NCI-H82 (cell line): Measurements from ENCODE around the gene SKIC8.

Source experiments
- DNase-seq: peaks from one replicate; lab custom pipeline; 2025; lab: John Stamatoyannopoulos, UW

The SKIC8 gene

GRCh38 chr15:78321786-78322185 is 22.4 kb upstream of the SKIC8 start:
- no peak for DNase-seq

DNA sequence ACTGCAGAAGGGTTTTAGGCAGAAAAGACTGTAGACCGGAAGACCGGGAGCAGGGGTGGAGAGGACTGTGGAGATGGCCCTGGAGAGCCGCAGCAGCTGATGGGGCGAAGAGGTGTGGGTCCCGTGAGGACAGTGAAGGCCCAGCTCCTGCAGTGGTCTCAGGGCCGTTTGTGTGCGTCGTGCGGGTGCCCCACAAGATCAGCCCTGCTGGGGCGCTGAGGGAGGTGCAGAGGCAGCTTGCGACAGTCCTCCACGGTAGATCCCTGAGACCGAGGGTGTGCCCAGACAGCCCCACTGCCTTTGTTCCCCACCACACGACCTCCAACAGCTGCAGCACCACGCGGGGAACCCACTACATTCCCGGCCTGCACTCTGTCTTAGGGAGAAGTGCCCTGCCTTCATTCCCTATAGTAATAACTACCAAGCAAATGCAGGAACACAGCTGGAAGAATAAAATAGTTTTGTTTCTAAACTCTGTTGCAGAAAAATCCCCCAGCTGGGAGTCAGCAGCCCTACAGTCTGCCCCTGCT is 21.7 kb upstream of the SKIC8 start:
- no peak for DNase-seq

DNA sequence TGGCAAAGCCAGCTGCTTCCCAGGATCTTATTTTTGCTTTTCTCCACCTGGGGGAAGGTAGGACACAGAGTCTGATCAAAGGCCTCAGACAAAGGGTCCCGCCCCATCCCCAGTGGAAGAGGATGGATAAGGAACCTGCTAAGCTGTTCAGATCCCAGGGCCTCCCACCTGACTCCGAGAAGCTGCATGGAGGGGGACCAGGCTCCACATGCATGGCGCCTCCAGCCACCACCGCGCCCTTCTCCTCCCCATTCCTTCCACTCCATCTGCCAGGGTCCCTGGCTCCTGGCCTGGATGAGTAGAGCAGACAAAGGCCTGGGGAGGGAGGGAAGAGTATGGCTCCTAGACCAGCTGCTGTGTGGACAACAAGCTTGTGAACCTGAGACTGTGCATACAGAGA is 20.8 kb upstream of the SKIC8 start:
- DNase-seq, result no peak

GRCh38 chr15:78319588-78319987 is 20.2 kb upstream of the SKIC8 start:
- DNase-seq, result no peak

- DNase-seq, result peak; percentile 41
Observed at GRCh38 chr15:78317145-78317836, 17.9 kb upstream of the SKIC8 start.

GRCh38 chr15:78316283-78317083 is 17.1 kb upstream of the SKIC8 start:
- peak; percentile 71 for DNase-seq

DNA sequence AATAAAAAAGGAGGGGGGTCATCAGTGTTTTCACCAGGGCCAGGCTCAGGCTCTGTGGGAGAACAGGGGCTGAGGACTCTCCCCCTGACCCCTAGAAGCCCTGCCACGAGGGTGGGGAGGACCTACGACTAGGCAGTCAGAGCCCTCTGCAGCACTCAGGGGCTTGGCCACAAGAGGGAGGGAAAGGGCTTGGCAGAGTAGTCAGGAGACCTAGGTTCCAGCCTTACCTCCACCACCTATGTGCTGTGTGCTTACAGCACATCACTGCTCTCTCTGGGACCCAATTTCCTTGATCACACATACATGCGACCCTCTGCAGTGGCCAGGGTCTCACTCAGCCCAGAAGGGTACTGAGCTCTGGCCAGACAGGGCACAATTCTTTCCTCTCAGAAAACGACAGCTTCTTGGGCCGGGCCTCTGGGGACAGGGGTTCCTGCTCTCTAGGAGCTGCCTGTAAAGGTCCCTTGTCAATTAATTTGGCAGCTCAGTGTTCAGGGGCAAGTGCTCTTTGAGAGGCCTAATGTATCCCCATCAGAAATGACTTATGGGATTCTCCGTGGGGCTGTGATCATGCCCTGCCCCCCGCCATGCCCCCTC is 16.4 kb upstream of the SKIC8 start:
- peak; percentile 76 for DNase-seq

GRCh38 chr15:78314181-78314581 is 14.8 kb upstream of the SKIC8 start:
- no peak for DNase-seq

- DNase-seq, result no peak
Observed at GRCh38 chr15:78313383-78313782, 14.0 kb upstream of the SKIC8 start.

GRCh38 chr15:78312957-78313356 is 13.5 kb upstream of the SKIC8 start:
- DNase-seq, result no peak

DNA sequence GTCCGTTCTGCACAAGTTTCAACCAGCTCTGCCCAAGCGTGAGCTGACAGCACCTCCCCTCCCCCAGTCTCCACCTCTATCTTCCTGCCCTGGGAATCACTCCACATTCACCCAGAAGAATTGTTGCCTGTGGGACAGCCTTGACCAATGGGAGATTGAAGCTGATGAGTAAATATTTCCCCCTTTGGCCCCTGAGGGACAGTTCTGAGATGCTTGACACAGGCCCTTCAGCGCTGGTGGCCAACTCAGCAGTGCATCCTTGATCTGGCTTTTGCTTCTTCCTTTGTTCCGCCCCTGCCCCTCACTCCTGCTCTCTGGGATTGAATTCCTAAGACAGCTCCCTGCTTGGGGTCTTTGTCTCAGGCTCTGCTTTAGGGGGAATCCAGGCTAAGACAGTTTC is 13.1 kb upstream of the SKIC8 start:
- no peak for DNase-seq

- no peak for DNase-seq
Observed at GRCh38 chr15:78311292-78311691, 11.9 kb upstream of the SKIC8 start.

- DNase-seq, result peak; percentile 90
Observed at GRCh38 chr15:78308422-78309032, 9.1 kb upstream of the SKIC8 start.

DNA sequence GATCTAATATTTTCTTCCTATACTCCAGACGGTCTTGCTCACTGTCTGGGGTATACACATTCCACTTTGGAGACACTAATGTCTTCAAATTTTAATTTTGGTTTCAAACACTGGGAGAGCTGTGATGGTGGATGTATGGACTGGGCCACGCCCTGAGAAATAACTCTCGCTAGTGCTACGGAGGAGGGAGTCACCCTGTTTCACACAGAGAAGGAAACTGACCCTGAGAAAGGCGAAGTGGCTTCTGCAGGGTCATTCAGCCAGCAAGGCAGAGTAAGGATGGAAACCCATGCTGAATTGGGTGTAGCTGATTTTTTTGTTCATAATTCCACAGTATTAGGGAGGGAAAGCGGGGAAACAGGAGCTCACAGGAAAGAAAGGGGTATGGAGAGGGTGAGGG is 8.6 kb upstream of the SKIC8 start:
- no peak for DNase-seq

- no peak for DNase-seq
Observed at GRCh38 chr15:78306176-78306774, 6.9 kb upstream of the SKIC8 start.

GRCh38 chr15:78304216-78305066 is 5.0 kb upstream of the SKIC8 start:
- peak; percentile 6 for DNase-seq

DNA sequence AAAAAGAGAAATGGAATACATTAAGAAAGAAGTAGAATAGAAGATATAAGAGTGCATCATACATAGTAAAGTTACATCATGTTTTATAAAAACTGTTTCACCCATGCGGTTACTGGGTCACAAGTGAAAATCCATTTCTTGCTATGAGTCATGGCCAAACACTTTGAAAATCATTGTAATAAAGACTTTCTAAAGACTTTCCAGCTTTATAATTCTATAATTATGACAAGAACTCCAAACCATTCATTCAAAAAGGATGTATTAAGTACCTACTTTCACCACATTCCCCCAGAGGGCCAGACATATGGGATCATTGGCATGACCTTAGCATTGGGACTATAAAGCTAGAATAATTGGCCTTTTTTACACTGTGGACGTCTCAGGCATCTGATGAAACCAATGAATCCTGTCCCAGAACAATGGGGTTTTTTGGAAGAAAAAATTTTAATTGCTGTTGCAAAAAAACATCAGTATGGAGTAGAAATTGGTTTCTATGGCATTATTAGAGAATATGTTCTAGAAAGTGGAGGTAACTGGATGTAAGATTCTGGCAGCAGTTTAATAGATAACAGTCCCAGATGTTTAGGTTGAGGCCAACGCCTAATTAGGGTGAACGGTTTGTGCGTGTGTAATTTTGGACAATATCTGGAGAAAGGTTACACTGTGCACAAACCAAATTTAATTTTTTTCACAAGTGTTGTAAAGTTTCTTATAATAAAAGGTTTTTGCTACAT is 3.3 kb upstream of the SKIC8 start:
- no peak for DNase-seq

DNA sequence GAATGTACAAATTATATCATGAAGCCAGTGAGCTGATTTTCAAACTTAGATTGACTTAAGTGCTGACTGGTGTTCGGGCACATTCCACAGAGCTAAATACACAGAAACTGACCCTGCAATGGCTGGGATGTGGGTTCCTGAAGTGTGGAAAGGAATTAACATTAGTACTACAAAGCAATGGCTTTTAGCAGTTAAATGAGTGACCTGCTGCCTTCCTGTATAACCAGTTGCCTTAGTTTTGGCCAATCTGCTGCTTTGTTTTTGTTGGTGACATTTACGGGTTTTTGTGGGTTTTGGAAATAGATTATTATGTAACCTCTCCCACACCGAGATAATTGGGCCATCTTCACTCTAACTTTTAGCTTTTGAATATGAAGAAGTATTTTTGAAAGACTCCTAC is 2.4 kb upstream of the SKIC8 start:
- DNase-seq, result no peak

DNA sequence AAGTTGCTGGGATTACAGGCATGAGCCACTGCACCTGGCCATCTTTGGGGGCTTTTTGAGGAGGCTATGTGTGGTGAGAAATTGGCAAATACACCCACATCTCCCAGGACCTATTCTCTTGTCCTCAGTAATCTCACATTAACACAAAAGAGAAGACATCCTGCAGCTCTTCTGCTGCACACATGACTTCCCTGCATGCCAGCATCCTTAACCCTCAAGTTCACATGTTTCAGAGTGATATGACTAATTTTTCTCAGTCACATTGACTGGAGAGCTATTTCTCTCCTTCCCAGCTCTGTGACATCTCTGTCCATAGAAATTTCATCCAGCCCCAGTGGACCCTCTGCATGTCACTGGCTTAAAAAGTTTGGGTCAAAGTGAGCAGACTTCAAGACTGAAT is 1.9 kb upstream of the SKIC8 start:
- DNase-seq, result no peak

GRCh38 chr15:78292219-78292618 is 7.2 kb downstream of the SKIC8 start:
- no peak for DNase-seq
